GM18511 (cell line): ENCODE results near the gene ADAM12.
"Not testable (repeated sequence)": the region's sequence is repeated elsewhere in the genome, so short reads cannot be mapped to it uniquely, and the experiment has no call there.

Source experiments
- ATAC-seq: cut with Tn5 transposase; IDR thresholded peaks from one replicate; pipeline ENCODE4 v1.9.1; 2021; ENCODE audit warnings: mild to moderate bottlenecking, moderate library complexity; ENCODE audit not compliant: unreplicated experiment

Gene ADAM12

DNA sequence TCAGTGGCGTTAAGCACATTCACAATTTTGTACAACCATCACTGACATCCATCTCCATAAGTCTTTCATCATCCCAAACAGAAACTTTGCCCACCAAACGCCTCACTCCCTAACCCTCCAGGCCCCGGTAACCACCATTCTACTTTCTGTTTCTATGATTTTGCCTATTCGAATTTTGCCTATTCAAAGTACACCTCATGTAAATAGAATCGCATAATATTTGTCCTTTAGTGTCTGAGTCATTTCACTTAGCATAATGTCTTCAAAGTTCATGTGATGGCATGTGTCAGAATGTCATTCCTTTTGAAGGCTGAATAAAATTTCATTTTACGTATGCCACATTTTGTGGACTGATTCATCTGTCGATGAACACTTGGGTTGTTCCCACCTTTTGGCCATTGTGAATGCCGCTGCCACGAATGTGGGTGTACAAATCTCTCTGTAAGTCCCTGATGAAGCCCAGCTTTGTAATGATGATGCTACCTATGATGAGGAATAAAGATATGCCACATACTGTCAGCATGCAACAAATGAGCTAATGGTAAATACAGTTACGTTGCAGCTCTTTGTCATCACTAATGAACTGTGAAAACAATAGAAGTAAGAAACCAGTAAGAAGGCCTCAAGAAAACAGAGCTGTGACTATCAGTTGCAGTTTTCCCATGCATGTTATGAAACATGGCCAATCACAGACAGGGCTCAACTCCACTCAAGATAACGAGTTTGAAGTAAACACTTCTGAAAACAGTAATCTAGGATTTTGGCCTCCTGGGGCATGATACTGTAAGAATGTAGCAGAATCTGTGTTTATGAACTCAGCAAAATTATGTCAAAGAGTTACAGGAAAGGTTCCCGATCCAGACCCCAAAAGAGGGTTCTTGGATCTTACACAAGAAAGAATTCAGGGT is 120.0 kb downstream of the ADAM12 start:
- no peak for ATAC-seq

DNA sequence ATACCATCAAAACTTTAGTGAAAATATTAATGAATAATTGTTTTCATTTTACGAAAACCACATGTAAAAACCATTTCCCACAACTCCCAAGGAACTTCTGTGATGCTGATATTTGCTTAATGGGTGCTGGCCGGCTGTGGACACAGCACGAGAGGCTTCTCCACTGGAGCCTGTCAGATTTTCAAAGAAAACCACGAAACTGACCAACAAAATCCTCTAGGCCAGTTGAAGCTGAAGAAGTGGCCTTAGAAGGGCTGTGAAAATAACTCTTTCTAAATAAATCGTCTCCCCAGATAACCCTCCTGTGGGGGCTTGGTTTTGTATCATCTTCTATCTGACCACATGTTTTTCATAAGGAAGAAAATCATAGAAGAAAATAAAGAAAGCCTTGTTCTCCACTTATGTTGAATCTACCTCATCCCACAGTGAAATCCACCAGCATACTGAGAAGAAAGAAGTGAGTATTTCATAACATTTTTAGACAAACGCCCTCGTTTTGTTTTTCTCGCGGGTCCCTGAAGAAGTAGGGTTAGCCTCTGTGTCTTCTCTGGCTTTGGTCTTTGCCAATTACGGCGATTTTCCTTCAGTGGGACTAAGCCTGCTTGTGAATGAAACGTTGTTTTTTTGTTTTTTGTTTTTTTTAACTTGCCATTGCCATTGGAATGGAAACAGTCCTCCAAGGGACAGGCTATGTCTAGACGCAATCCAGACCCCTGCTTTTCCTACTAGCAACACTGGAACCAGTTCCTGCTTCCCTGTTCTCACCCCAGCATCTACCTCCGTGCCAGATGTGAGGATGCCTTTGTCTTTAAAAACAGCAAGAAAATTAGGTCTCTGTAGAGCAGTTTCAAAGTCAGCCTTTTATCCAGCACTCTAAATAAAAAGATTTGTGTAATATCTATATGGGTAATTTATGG is 123.9 kb downstream of the ADAM12 start:
- no peak for ATAC-seq

DNA sequence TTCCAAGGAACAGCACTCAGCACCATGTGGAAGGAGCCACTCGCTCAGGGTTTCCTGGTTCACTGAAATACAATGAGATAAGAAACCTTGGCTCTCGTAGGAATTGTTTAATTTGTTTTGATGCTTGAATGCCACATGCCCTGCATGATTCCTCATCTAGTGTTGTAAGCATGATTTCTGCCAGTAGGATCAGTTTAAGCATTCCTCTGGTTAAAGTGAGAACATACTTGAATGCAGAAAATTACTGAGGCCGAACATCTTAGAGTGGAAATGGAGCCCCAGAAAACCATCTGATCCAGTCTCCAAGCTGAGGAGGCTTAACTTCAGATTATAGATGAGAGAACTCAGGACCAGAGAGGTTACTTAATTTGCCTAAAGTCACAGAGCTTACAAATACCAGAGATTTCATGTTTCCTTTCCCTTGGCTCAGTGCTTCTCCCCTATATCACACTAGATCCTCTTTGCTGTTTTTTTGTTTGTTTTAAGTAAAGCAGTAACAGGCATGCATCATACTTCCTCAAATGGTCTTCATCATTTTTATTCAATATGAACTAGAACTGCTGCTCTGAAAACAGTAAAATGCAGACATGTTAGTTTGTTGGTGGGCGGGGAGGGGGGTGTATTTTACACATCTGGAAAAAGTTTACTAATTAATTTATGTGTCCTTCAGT is 125.1 kb downstream of the ADAM12 start:
- no peak for ATAC-seq

DNA sequence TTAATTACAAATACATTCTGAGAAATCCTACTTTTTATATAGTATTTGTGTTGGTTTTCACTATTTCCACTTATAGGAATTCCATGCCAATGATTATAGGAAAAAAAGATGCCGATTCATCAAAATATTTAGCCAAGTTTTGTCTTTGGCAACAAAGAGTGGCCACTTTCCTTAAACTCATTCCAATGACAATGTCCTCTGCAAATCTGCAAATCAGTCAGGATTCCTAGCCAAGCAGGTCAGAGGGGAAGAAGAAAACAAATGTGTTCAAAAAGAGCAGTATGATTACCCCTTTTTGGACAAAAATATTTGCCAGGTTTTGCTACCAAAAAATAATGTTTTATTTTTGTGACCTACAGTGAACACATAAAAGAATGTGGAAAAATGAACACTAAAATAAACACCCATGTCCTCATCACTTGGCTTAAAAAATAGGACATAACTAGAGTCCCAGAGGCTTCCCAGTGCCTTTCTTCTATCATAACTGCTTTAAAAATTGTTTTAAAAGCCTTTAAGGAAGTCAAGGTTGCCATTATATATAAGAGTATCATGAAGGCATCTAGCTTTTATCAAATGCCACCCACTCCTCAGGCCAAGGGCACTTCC is 125.9 kb downstream of the ADAM12 start:
- ATAC-seq: no peak

DNA sequence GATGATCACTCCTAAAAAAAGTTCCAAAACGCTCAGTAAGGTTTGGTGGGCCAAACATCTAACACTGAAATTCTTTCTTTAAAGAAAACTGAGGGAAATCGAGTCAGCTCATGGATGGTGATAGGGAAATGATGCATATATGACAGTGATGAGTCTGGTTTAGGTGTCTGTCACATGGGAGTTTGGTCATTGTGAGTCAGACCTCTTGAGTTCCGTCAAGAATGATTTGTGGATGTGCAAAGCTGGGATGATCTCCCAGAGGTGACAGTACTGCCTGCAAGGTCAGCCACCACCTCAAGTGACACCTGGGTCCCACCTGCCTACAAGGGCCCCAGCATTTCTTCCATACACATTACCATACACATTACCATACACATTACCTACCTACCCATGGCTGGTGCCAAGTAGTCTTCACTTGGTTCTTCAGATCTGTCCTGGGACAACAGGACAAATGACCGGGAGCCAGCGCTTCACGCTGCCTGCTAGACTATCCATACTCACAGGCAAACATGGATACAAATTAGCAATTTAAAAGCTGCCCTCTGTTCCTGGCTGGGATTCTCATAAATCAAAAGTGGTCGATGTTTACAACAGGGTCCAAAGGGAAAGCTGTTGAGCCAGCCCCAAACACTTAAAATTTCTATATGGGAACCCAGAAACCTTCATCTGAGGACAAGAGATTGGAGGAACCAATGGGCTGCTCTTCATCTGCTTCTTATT is 128.4 kb downstream of the ADAM12 start:
- ATAC-seq: no peak

DNA sequence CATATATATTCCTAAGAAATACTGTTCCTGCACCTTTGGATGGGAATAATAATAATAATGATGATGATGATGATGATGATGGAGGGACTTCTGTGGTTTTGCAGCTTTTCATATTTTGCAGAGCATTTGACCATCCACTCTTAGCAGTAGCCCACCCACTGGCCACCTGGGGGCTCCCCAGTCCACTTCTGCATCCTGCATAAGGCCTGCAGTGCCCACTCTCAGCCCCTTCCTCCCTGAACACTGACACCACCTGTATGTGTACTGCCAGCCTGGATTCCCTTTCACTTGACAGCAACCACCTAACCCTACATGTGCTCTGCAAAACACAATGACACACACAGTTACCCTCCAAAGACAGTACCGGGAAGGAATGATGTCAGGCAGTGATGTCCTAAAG is 131.4 kb downstream of the ADAM12 start:
- ATAC-seq: no peak

DNA sequence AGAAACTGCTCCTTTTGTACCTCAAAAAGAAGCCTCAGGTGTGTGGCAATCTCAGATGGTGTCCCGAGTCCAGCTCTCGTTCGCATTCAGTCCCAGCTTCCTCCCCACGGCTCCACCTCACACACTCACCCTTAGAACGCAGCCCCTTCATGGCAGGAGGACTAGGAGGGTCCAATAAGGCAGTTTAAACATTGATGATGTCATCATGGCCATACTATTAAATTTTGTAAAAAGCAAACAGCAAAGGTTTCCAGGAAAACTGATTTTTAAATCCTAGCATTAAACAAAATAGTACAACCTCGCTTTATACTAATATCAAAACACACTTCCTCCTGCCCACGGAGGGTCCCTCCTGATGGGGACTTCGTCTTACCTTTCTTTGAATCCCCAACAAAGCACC is 133.0 kb downstream of the ADAM12 start:
- no peak for ATAC-seq

DNA sequence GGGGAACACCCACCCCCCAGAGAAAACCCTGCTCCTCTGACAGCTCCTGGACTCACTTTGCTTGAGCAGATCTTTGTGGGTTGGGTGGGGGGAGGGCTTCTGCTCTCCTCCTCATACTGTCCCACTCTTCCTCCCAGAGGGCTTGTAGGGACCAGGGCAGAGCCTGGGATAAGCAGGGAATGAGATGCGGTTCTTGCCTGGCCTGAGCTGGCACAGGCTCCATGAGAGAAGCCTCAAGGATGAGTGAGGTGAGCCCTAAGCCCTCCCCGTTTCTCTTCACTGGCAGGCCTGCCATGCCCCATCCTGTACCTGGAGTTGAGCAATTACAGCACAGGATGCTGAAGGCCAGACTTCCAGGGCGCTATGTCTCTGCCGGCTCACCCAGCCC is 134.7 kb downstream of the ADAM12 start:
- ATAC-seq: no peak

DNA sequence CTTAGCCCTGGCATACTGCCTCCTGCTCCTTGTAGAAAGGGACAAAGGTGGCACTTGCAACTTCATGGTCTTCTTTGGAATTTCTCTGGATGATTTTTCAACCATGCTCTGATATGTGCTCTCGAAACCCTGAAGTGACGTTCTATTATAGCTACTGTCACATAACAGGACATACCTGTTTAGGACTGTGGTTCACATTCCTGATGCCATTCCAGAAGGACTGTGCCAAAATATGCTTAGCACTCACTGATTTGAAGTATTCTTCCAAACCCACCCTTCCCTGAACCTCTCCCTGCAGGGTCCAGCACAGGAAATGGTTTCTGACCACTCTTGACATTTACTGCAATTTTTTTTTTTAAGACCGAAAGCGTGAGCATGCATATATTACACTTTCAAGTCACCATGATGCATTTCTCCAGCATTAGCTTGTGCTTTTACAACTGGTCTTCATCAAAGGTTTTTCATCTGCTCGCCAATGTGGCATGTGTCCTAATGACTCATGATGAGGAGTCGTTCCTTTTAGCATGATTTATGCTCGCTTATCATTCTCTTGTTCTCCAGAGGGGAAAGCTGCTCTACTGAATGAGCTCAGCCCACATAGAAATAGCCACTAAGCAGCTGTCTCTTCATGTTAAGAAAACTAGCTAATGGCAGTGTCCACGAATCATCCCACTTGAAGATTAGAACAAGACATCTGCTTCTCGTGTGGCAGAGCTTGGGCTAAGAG is 135.2 kb downstream of the ADAM12 start:
- ATAC-seq: no peak

DNA sequence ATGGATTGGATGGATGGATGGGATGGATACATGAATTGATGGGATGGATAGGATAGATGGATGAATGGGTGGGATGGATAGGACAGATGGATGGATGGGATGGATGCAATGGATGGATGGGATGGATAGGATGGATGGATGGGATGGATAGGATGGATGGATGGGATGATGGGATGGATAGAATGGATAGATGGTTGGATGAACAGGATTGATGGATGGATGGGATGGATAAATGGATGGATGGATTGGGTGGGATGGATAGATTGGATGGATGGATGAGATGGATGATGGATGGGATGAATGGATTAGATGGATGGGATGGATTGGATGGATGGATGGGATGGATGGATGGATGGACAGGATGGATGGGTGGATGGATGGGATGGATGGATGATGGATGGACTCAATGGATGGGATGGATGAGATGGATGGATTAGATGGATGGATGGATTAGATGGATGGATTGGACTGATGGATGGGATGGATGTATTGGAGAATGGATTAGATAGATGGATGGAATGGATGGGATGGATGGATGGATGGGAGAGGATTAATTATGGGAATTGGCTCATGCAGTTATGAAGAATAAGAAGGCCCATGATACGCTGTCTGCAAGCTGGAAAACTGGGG is 136.4 kb downstream of the ADAM12 start:
- no peak for ATAC-seq

DNA sequence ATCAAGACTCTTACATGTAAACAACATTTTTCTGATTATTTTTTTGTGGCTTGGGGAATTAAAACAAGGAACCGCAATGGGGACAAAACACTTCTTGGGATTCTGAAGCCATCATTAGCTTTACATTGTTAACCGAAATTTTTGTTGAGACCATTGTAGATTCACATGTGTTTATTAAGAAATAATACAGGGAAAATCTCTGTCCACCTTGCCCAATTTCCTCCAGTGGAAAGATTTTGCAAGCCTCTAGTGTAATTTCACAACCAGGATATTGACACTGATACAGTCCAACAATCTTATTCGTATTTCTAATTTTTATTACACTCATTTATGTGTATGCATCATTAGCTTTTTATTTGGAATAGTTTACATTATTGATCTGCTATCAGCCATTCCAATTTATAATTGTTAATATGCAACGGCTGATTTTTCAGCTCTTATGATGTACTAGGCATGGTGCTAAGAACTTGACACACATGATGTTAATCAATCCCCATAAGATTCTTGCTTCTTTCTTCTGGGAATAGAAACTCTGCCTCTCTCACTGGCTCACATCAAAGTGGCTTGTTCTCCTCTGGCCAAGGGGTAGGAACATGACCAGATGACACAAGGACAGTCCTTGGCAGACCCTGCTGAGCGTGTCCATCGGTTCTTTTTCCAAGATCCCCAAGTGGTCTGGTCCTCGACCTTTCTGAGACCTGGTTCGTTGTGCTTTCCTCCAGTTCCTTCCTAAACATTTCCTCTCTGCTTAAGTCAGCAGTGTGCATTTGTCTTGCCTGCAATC is 137.6 kb downstream of the ADAM12 start:
- no peak for ATAC-seq

DNA sequence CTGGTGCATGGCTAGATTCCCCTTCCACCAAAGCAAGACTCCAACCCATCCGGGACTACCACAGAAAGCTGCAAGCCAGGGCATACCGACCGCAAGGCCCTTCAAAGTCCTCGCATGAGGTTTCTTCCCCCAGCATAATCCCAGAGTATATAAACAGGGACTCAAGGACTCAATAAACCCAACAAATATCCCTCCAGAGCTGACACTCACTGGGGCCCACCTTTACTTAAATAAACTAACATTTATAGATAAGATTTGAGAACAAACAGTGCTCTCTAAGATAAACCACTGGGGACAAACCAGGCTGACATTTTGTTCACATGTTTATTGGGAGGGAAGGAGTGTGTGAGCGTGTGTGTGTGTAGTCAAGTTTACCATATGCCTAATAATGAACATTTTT is 138.2 kb downstream of the ADAM12 start:
- ATAC-seq: no peak

DNA sequence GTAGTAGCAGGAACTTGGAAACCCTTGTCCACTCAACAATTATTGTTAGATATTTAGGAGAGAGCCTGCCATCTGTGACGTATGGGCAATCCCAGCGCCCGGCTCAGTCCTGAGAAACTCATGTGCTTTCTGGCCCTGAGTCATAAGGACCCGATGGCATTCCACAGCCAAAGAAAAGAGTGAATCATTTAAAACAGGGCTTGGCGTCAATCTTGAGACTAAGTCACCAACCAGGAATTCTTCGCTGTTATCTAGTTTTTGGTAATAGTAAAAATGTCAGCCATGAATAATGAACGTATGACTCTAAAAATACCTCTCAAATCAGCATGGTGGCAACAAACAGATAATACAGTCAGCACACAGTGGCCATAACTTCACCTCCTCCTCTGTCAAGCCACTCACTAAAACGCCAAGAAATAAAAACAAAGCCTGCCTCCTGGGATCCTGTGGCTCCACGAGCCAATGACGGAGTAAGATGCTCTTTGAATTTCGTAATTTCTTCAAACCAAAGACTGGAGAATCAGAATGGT is 140.8 kb downstream of the ADAM12 start:
- ATAC-seq: no peak

DNA sequence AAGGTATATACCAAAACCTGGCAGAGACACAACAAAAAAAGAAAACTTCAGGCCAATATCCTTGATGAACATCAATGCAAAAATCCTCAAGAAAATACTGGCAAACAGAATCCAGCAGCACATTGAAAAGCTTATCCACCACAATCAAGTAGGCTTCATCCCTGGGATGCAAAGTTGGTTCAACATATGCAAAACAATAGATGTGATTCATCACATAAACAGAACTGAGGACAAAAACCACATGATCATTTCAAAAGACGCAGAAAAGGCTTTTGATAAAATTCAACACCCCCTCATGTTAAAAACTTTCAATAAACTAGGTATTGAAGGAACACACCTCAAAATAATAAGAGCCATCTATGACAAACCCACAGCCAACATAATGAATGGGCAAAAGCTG is 141.9 kb downstream of the ADAM12 start:
- not testable (repeated sequence) for ATAC-seq

DNA sequence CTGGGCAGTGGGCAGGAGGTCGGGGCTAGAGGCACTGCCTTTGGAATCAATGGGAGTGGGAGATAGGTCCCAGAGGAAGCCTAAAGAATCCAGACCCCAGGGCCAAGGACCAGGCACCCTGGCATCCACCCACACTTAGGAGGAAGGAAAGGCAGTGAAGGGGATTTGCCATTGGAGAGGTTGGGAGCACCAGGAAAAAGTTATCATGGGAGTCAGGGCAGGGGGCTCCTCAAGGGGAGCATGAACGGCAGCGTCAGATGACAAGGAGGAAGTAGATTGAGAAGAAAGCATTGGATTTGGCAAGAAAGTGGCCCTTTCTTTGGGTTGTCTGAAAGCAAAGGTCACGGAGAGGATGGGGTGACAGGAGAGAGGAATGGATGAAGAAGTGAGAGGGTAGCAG is 142.8 kb downstream of the ADAM12 start:
- no peak for ATAC-seq

DNA sequence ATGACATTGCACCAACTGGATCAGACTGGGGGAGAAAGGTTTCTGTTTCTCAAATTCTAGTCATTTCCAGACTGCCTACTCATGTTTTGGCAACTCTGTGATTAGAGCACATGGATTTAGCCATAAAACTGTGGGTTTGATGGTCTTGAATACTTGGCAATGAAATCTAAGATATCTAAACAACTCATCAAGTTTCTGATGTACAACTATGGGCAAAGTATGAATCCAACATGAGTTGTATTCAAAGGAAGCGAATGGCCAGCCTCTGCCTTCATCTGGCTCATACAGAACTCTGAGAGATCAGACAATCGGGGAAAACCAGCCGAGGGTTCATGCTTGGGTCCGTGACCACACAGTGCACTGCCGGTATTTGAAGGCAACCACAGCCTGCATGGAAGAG is 144.3 kb downstream of the ADAM12 start:
- no peak for ATAC-seq

DNA sequence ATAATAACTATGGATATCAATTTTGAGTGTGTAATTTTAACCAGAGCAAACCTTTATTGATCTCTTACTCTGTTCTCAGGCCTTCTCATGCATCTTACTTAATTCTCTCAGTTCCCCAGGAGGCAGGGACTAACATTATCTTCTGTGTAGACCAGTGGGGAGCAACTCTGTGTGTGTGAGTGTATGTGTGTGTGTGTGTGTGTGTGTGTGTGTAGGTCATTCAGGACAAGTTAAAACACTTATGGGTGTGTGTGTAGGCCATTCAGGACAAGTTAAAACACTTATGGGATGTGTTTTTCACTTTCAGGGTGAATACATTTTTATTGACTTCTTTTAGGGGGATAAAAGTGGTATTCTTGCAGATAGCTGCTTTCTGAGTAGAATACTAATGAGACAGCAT is 145.0 kb downstream of the ADAM12 start:
- no peak for ATAC-seq
